OCI-LY1 (cell line): ENCODE data around the gene ADAMTS17.

ENCODE experiments used
- H2AFZ ChIP-seq: fragments of 200-600 bp; sonication (generic), shearing (Covaris generic); 2 replicates; pipeline ENCODE4 v1.6.0; 2014; ENCODE audit warnings: antibody characterized with exemption, mild to moderate bottlenecking, low read length
- H3F3A ChIP-seq: fragments of 200-600 bp; sonication (generic), shearing (Covaris generic); 2 replicates; pipeline ENCODE4 v1.6.0; 2014; ENCODE audit warnings: mild to moderate bottlenecking, antibody characterized with exemption, low read length, moderate library complexity; ENCODE audit not compliant: insufficient read depth
- H3K27ac ChIP-seq: fragments of 200-600 bp; sonication (generic); 2 replicates; pipeline ENCODE4 v1.5.1; 2014; ENCODE audit warnings: low read length, mixed run types, mild to moderate bottlenecking, low read depth; ENCODE audit not compliant: poor library complexity, severe bottlenecking
- H3K27me3 ChIP-seq: fragments of 200-600 bp; sonication (generic); 2 replicates; pipeline ENCODE4 v1.6.0; 2014; ENCODE audit warnings: antibody characterized with exemption, mild to moderate bottlenecking, low read length, moderate library complexity; ENCODE audit not compliant: insufficient read depth
- H3K36me3 ChIP-seq: fragments of 200-600 bp; sonication (generic); 2 replicates; pipeline ENCODE4 v1.6.1; 2014; ENCODE audit warnings: mild to moderate bottlenecking, antibody characterized with exemption, low read length, moderate library complexity, mixed read lengths; ENCODE audit not compliant: insufficient read depth
- H3K4me1 ChIP-seq: fragments of 200-600 bp; sonication (generic); 2 replicates; pipeline ENCODE4 v1.5.1; 2014; ENCODE audit warnings: mild to moderate bottlenecking, low read length, moderate library complexity; ENCODE audit not compliant: insufficient read depth, severe bottlenecking
- H3K4me2 ChIP-seq: fragments of 200-600 bp; sonication (generic), shearing (Covaris generic); 2 replicates; pipeline ENCODE4 v1.6.1; 2014; ENCODE audit warnings: low read length
- H3K4me3 ChIP-seq: fragments of 200-600 bp; sonication (generic); 2 replicates; pipeline ENCODE4 v1.5.1; 2014; ENCODE audit warnings: low read length, low read depth, mild to moderate bottlenecking, mixed read lengths; ENCODE audit not compliant: poor library complexity, severe bottlenecking
- H3K79me2 ChIP-seq: fragments of 200-600 bp; shearing (Covaris generic); 2 replicates; pipeline ENCODE4 v1.6.1; 2016; ENCODE audit warnings: mixed run types, low read length, mixed read lengths; ENCODE audit not compliant: insufficient read depth
- H3K9ac ChIP-seq: fragments of 200-600 bp; sonication (generic), shearing (Covaris generic); 2 replicates; pipeline ENCODE4 v1.6.1; 2014; ENCODE audit warnings: mild to moderate bottlenecking, low read length, mixed read lengths
- H3K9me2 ChIP-seq: fragments of 200-600 bp; sonication (generic), shearing (Covaris generic); 2 replicates; pipeline ENCODE4 v1.6.1; 2014; ENCODE audit warnings: low read depth, mild to moderate bottlenecking, low read length, mixed read lengths
- H3K9me3 ChIP-seq: fragments of 200-600 bp; shearing (Covaris generic); 2 replicates; pipeline ENCODE4 v1.6.1; 2014; ENCODE audit warnings: low read length, mixed read lengths
- H4K20me1 ChIP-seq: fragments of 200-600 bp; sonication (generic), shearing (Covaris generic); 2 replicates; pipeline ENCODE4 v1.6.0; 2016; ENCODE audit warnings: mild to moderate bottlenecking, low read length; ENCODE audit not compliant: insufficient read depth
- CTCF ChIP-seq: fragments of 200-600 bp; sonication (generic), shearing (Covaris generic); IDR thresholded peaks from 2 replicates; pipeline ENCODE4 v1.5.1; 2017; ENCODE audit warnings: mild to moderate bottlenecking, antibody characterized with exemption, low read length, moderate library complexity, mixed read lengths
- EZH2 ChIP-seq: fragments of 200-600 bp; sonication (generic), shearing (Covaris generic); IDR thresholded peaks from 2 replicates; pipeline ENCODE4 v1.8.0; 2017; ENCODE audit warnings: borderline replicate concordance, mixed run types, mild to moderate bottlenecking, antibody characterized with exemption, low read length, moderate library complexity, mixed read lengths

Gene ADAMTS17

GRCh38 chr15:99986297-99987118, 355.3 kb downstream of the ADAMTS17 start:
- H2AFZ ChIP-seq: no peak overlapping the region
- no peak overlapping the region for H3K4me2 ChIP-seq
- no peak overlapping the region for H3K4me3 ChIP-seq
- H3K27ac ChIP-seq: no peak overlapping the region
- H3K9me3 ChIP-seq: no peaks in the 10 kb centered on the region
- H3K9ac ChIP-seq: no peak overlapping the region
- H3K27me3 ChIP-seq: 0 out of 2 replicates have a peak, but pooled peaks cover 5% of the 10 kb centered on the region
- no peaks in the 10 kb centered on the region for H4K20me1 ChIP-seq
- no peaks in the 10 kb centered on the region for H3K9me2 ChIP-seq
- no peaks in the 10 kb centered on the region for H3F3A ChIP-seq
- no peak for TF ChIP-seq CTCF
- no peak for TF ChIP-seq EZH2
- no peaks in the 10 kb centered on the region; the same call in 1 of the 2 replicates for H3K36me3 ChIP-seq
- H3K79me2 ChIP-seq: no peaks in the 10 kb centered on the region
- no peaks in the 10 kb centered on the region for H3K4me1 ChIP-seq

DNA sequence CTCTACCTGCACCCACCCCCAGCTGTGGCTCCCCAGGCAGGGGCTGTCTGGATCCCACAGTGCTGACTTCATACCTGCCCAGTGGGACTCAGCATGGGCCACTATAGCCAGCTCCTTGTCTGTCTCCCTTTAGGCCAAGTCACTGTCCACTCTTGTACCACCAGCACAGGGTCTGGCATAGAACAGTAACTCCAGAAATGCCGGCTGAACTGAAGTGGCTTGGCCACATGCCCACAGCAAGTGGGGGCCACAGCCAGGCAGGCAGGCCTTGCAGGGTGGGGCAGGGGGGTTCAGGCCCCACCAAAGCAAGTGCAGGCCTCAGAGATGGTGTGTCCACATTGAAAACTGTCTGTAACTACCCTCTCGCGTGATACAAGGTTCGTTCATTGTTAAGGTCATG, 355.9 kb downstream of the ADAMTS17 start:
- Histone ChIP-seq H3K9me3 (no peaks in the 10 kb centered on the region), H3F3A (no peaks in the 10 kb centered on the region), H2AFZ (no peak overlapping the region), H3K36me3 (no peaks in the 10 kb centered on the region; the same call in 1 of the 2 replicates), H3K4me1 (no peaks in the 10 kb centered on the region), H3K4me3 (no peak overlapping the region), H3K27me3 (0 out of 2 replicates have a peak, but pooled peaks cover 5% of the 10 kb centered on the region), H3K9ac (no peak overlapping the region), H3K9me2 (no peaks in the 10 kb centered on the region), H3K27ac (no peak overlapping the region), H3K4me2 (no peak overlapping the region), H4K20me1 (no peaks in the 10 kb centered on the region), H3K79me2 (no peaks in the 10 kb centered on the region)
- no peak for TF ChIP-seq CTCF
- TF ChIP-seq EZH2: no peak

- H3K27me3 ChIP-seq: 0 out of 2 replicates have a peak, but pooled peaks cover 5% of the 10 kb centered on the region
- no peaks in the 10 kb centered on the region for H3F3A ChIP-seq
- no peak overlapping the region for H3K4me2 ChIP-seq
- no peaks in the 10 kb centered on the region for H3K79me2 ChIP-seq
- no peak overlapping the region for H3K4me3 ChIP-seq
- no peak for TF ChIP-seq EZH2
- no peak for TF ChIP-seq CTCF
- no peak overlapping the region for H3K27ac ChIP-seq
- H3K4me1 ChIP-seq: no peaks in the 10 kb centered on the region
- H3K9me3 ChIP-seq: no peaks in the 10 kb centered on the region
- H2AFZ ChIP-seq: no peak overlapping the region
- no peaks in the 10 kb centered on the region for H3K9me2 ChIP-seq
- no peaks in the 10 kb centered on the region for H4K20me1 ChIP-seq
- no peaks in the 10 kb centered on the region; the same call in 1 of the 2 replicates for H3K36me3 ChIP-seq
- no peak overlapping the region for H3K9ac ChIP-seq
Observed at GRCh38 chr15:99984491-99985243, 357.1 kb downstream of the ADAMTS17 start.
